Measurements from ENCODE around the gene CD300C. TPM values are rescaled to one million over a fixed set of nuclear protein-coding genes. Genes with fewer than 3 reads are reported as not detected.

CD300C gene
- total and polyA plus RNA-seq, 10 of the 15 experiments (the other 5 are each of a cell fraction or from before 2014, with no cell fraction given): 0.12 to 0.38 (median 0.23) TPM; not detected in 3

GRCh38 chr17:74529243-74529642 lies 16.7 kb downstream of the CD300C start:
- peaks cover 0 to 1% of the 10 kb centered on the region in 2 experiments; a peak in 1 of 4 replicates for H3K27me3 ChIP-seq (replicated peaks in 1 of 2; ENCODE audit: control insufficient read depth in 2 of 2, insufficient read depth in 2 of 2, low read length in 1 of 2)
- H4K20me1 ChIP-seq (ENCODE audit: control insufficient read depth, insufficient read depth): no peaks in the 10 kb centered on the region
- DNase-seq (ENCODE audit: low read depth, low spot score) (no peak), ATAC-seq (no peak), FAIRE-seq (no peak)
- no peak overlapping the region for H3K27ac ChIP-seq (ENCODE audit: control insufficient read depth, insufficient read depth)
- intact Hi-C loops (cut with micrococcal nuclease; ENCODE audit: unreplicated experiment): no loop called here
- no peaks in the 10 kb centered on the region for H3K36me3 ChIP-seq (ENCODE audit: control insufficient read depth in 2 of 2, insufficient read depth in 2 of 2, low read length in 1 of 2)
- BruUV-seq (replicated peaks): no TSS peak
- TF ChIP-seq GATAD2B (conservative IDR thresholded peaks at IDR 0.05; ENCODE audit: low read depth) (no peak), NR2C1 (IDR thresholded peaks at IDR 0.05) (no peak), MYB (IDR thresholded peaks at IDR 0.05; ENCODE audit: borderline replicate concordance, low read depth, low read length) (no peak), HCFC1 (IDR thresholded peaks at IDR 0.05; ENCODE audit: low read length) (no peak), SREBF1 (IDR thresholded peaks at IDR 0.05; ENCODE audit: low read length) (no peak), ASH2L (IDR thresholded peaks at IDR 0.05; ENCODE audit: borderline replicate concordance, low read depth) (no peak), HDAC2 (IDR thresholded peaks at IDR 0.05) (no peak), STAT1 (conservative IDR thresholded peaks at IDR 0.05) (no peak), DPF2 (IDR thresholded peaks at IDR 0.05) (no peak), RUNX3 (IDR thresholded peaks at IDR 0.05; ENCODE audit: low read length) (no peak), SREBF2 (IDR thresholded peaks at IDR 0.05; ENCODE audit: low read length) (no peak), SMC3 (IDR thresholded peaks at IDR 0.05; ENCODE audit: borderline replicate concordance, low read length) (no peak), SMAD5 (IDR thresholded peaks at IDR 0.05; ENCODE audit: low read depth) (no peak), TAF1 (IDR thresholded peaks at IDR 0.05; ENCODE audit: borderline replicate concordance, low read depth, low read length) (no peak), CHD4 (IDR thresholded peaks at IDR 0.05) (no peak)
- TF ChIP-seq, protein P1, sequence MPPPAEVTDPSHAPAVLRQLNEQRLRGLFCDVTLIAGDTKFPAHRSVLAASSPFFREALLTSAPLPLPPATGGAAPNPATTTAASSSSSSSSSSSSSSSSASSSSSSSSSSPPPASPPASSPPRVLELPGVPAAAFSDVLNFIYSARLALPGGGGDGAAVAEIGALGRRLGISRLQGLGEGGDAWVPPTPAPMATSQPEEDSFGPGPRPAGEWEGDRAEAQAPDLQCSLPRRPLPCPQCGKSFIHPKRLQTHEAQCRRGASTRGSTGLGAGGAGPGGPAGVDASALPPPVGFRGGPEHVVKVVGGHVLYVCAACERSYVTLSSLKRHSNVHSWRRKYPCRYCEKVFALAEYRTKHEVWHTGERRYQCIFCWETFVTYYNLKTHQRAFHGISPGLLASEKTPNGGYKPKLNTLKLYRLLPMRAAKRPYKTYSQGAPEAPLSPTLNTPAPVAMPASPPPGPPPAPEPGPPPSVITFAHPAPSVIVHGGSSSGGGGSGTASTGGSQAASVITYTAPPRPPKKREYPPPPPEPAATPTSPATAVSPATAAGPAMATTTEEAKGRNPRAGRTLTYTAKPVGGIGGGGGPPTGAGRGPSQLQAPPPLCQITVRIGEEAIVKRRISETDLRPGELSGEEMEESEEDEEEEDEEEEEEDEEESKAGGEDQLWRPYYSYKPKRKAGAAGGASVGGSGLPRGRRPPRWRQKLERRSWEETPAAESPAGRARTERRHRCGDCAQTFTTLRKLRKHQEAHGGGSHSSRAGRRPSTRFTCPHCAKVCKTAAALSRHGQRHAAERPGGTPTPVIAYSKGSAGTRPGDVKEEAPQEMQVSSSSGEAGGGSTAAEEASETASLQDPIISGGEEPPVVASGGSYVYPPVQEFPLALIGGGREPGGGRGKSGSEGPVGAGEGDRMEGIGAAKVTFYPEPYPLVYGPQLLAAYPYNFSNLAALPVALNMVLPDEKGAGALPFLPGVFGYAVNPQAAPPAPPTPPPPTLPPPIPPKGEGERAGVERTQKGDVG (CRISPR knock-in tag; IDR thresholded peaks at IDR 0.05): no peak
- peaks cover 7% of the 10 kb centered on the region for H3K4me1 ChIP-seq (ENCODE audit: control insufficient read depth, insufficient read depth, low read length)
- SMC1A ChIA-PET (ENCODE audit: uncharacterized antibody, unreplicated experiment): interaction anchor here (1.1 to 7.5 kb wide), 6 partner anchors 10 to 160 kb away, joined by 3 to 45 read pairs (median 8); partner anchors contain the start of gene GPR142
- no peak overlapping the region for H3K4me3 ChIP-seq
- RAD21 ChIA-PET (ENCODE audit: unreplicated experiment): interaction anchor here (1.4 to 4.7 kb wide), 3 partner anchors 17 to 75 kb away, joined by 4 to 22 read pairs (median 7); no protein-coding TSS in a partner anchor
- WGBS (ENCODE audit: insufficient coverage, insufficient replicate concordance, low lambda C conversion rate, missing lambda C conversion rate): 76% methylated on average over 5 of the region's 5 CpGs
- H3K9me3 ChIP-seq (replicated peaks; ENCODE audit: control insufficient read depth, insufficient read depth, low read length): no peaks in the 10 kb centered on the region; the same call in 2 of the 3 replicates
- in situ Hi-C loops (cut with MboI): no loop called here
- no peaks in the 10 kb centered on the region for H3K79me2 ChIP-seq (ENCODE audit: control insufficient read depth, insufficient read depth, low read length)
- H2AFZ ChIP-seq (ENCODE audit: control insufficient read depth, low read depth, low read length): no peak overlapping the region
- CTCF ChIA-PET: interaction anchor here (0.9 to 5.8 kb wide), 5 partner anchors 17 to 160 kb away, joined by 3 to 68 read pairs (median 13); partner anchors contain the start of gene GPR142
- POLR2A ChIA-PET: interaction anchor here (1.3 kb wide), 2 partner anchors 17 to 234 kb away, joined by 3 to 9 read pairs; no protein-coding TSS in a partner anchor
- no peak overlapping the region for H3K4me2 ChIP-seq (ENCODE audit: control insufficient read depth, insufficient read depth)
- no peak overlapping the region for H3K9ac ChIP-seq (ENCODE audit: control insufficient read depth, insufficient read depth, low read length)

Measured in GM12878 (cell line).